GM20000 (cell line): ENCODE measurements around the gene RNPC3.
"Not testable (repeated sequence)": the region's sequence is repeated elsewhere in the genome, so short reads cannot be mapped to it uniquely, and the experiment has no call there.

Source experiments
- DNase-seq: peaks from one replicate; pipeline ENCODE4 v3.0.0; 2012; ENCODE audit warnings: low spot score
- CTCF ChIP-seq: IDR thresholded peaks from 2 replicates; pipeline ENCODE4 v1.5.1; 2012; ENCODE audit warnings: mild to moderate bottlenecking, control low read depth; ENCODE audit errors: extremely low read depth, missing control alignments

RNPC3 gene

GRCh38 chr1:103561643-103562395, 36.3 kb downstream of the RNPC3 start:
- peak; percentile 8 for DNase-seq

GRCh38 chr1:103563056-103563455, 37.6 kb downstream of the RNPC3 start:
- no peak for DNase-seq
- TF ChIP-seq CTCF = no peak

More at GRCh38 chr1:103561643-103562395, 36.3 kb downstream of the RNPC3 start:
- no peak for TF ChIP-seq CTCF

- no peak for TF ChIP-seq CTCF
- DNase-seq = no peak
These were observed 44.0 kb downstream of the RNPC3 start for GRCh38 chr1:103569493-103569892.

GRCh38 chr1:103571289-103571688, 45.8 kb downstream of the RNPC3 start, which contains the start of gene AMY2B:
Gene AMY2B, plus strand, starts transcription at chr1:103571589. Its CDS starts 14 bp downstream, at chr1:103571603.
- DNase-seq = not testable (repeated sequence)

GRCh38 chr1:103576065-103576464, 50.6 kb downstream of the RNPC3 start:
- DNase-seq = peak; percentile 6
- TF ChIP-seq CTCF = no peak

- not testable (repeated sequence) for DNase-seq
These were observed 51.3 kb downstream of the RNPC3 start for GRCh38 chr1:103576784-103577183.

- DNase-seq = no peak
- TF ChIP-seq CTCF = no peak
These were observed 57.0 kb downstream of the RNPC3 start for GRCh38 chr1:103582464-103582863.

- no peak for TF ChIP-seq CTCF
These were observed 58.4 kb downstream of the RNPC3 start for GRCh38 chr1:103583887-103584286.

GRCh38 chr1:103584537-103584936, 59.0 kb downstream of the RNPC3 start:
- TF ChIP-seq CTCF = no peak
- no peak for DNase-seq

More at GRCh38 chr1:103583887-103584286, 58.4 kb downstream of the RNPC3 start:
- DNase-seq = no peak

- DNase-seq = not testable (repeated sequence)
These were observed 77.2 kb downstream of the RNPC3 start for GRCh38 chr1:103602740-103603139.
